Fibroblast of skin of right biceps (primary cell): ENCODE data around the gene CORO2B.
A peak's percentile ranks its signal among the peaks of the same experiment; 100 is the strongest.
"Not testable (repeated sequence)": the region's sequence is repeated elsewhere in the genome, so short reads cannot be mapped to it uniquely, and the experiment has no call there.

ENCODE experiments used
- DNase-seq: peaks from one replicate; pipeline ENCODE4 v3.0.0-alpha.2; 2013

The CORO2B gene

GRCh38 chr15:68743256-68743655, 164.5 kb downstream of the CORO2B start:
- DNase-seq: no peak

- DNase-seq: no peak
Measured at GRCh38 chr15:68749365-68749764, 170.6 kb downstream of the CORO2B start.

- peak; percentile 19 for DNase-seq
Measured at GRCh38 chr15:68749793-68750192, 171.0 kb downstream of the CORO2B start.

GRCh38 chr15:68751622-68752021, 172.8 kb downstream of the CORO2B start:
- DNase-seq: no peak

- DNase-seq: no peak
Measured at GRCh38 chr15:68755731-68756130, 176.9 kb downstream of the CORO2B start.

DNA sequence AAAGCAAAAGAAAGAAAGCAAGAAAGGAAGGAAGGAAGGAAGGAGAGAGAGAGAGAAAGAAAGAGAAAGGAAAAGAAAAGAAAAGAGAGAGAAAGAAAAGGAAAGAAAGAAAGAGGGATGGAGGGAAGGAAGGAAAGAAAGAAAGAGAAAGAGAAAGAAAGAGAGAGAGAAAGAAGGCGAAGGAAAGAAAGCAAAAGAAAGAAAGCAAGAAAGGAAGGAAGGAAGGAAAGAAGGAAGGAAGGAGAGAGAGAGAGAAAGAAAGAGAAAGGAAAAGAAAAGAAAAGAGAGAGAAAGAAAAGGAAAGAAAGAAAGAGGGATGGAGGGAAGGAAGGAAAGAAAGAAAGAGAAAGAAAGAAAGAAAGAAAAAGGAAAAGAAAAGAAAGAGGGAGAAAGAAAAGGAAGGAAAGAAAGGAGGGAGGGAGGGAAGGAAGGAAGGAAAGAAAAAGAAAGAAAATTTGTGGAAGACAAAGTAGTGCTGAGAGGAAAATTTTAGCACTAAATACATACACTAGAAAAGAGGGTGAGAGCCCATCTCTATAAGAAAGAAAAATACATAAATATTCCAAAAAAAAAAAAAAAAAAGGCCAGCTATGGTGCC, 181.3 kb downstream of the CORO2B start:
- DNase-seq: not testable (repeated sequence)

DNA sequence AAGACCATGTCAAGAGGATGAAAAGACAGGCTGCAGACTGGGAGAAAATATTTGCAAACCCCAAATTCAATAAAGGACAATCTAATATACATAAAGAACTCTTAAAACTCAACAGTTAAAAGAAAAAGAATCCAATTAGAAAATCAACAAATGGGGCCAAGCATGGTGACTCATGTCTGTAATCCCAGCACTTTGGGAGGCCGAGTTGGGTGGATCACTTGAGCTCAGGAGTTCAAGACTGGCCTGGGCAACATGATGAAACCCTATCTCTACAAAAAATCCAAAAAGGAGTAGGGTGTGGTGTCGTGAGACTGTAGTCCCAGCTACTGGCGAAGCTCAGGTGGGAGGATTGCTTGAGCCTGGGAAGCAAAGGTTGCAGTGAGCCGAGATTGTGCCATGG, 184.3 kb downstream of the CORO2B start:
- DNase-seq: no peak

- no peak for DNase-seq
Measured at GRCh38 chr15:68764090-68764489, 185.3 kb downstream of the CORO2B start.

DNA sequence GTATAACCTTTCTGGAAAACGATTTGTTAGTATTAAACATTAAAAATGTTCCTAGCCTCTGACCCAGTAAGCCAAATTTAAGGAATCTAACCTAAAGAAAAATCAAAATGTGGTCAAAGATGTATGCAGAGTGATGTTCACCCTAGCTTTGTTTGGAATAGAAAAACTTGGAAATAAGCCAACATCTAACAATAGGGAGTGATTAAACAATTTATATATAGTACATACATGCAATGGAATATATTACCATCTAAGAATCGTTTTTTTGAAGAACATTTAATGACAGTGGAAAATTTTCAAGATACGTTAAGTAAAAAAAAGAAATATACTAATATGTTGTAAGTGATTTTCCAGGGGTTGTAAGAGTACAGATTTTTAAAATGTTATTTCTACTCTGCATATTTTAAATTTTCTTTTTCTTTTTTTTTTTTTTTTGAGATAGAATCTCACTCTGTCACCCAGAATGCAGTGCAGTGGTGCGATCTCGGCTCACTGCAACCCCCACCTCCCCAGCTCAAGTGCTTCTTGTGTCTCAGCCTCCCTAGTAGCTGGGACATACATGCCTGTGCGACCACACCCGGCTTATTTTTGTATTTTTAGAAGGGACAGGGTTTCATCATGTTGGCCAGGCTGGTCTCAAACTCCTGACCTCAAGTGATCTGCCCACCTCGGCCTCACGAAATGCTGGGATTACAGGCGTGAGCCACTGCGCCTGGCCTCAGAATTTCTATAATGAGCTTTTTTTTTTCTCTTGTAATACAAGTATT, 187.0 kb downstream of the CORO2B start:
- no peak for DNase-seq

- DNase-seq: no peak
Measured at GRCh38 chr15:68767833-68768232, 189.0 kb downstream of the CORO2B start.

GRCh38 chr15:68768321-68768720, 189.5 kb downstream of the CORO2B start:
- peak; percentile 77 for DNase-seq

- no peak for DNase-seq
Measured at GRCh38 chr15:68769702-68770101, 190.9 kb downstream of the CORO2B start.

- no peak for DNase-seq
Measured at GRCh38 chr15:68770216-68770615, 191.4 kb downstream of the CORO2B start.

GRCh38 chr15:68773036-68773435, 194.2 kb downstream of the CORO2B start:
- DNase-seq: no peak

GRCh38 chr15:68774120-68774519, 195.3 kb downstream of the CORO2B start:
- DNase-seq: no peak

DNA sequence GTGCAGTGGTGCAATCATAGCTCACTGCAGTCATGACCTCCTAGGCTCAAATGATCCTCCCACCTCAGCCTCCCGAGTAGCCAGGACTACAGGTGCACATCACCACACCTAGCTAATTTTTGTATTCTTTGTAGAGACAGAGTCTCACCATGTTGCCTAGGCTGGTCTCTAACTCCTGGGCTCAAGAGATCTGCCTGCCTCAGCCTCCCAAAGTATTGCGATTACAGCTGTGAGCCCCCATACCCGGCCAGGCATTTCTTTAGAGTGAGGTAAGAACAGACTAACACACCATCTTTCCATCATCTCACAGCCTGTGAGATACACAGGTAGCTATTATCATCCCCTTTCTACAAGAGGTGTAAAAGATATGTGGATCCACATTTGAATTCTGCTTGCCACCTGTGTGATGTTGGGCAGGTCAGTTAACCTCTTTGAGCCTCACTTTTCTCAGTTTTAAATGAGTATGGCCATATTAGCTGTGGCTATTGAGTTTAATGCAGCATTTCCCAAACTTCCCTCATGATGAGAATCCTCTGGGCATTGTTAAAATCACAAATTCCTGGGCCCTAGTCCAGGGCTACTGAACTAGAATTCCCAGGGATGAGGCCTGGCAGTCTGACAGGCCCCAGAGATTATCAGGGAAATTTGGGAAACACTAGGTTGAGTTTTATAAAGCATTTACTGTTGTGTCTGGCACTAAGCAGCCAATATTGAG, 195.9 kb downstream of the CORO2B start:
- DNase-seq: peak; percentile 59

DNA sequence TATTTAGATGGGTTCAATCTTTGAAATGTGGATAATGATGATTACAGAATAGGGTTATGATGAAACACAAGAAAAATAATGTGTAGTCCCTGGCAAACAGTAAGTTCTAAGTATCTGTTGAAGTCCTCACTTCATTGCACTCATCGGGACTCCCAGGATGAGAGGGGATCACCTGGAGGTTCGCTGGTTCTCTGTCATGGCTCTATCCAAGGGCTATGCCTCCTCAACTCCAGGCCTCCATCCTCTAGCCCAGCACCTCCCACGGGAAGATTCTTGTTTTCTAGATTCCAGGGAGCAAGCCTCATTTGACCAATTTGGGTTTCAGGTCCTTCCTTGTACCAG, 196.4 kb downstream of the CORO2B start:
- no peak for DNase-seq

- peak; percentile 72 for DNase-seq
Measured at GRCh38 chr15:68775671-68776476, 197.1 kb downstream of the CORO2B start.

- no peak for DNase-seq
Measured at GRCh38 chr15:68776477-68777270, 197.9 kb downstream of the CORO2B start.
